GF-D8 (cell line): ENCODE data around the gene TBRG4.

Experiments
- DNase-seq: peaks from one replicate; lab custom pipeline; 2025; lab: John Stamatoyannopoulos, UW

TBRG4 gene

DNA sequence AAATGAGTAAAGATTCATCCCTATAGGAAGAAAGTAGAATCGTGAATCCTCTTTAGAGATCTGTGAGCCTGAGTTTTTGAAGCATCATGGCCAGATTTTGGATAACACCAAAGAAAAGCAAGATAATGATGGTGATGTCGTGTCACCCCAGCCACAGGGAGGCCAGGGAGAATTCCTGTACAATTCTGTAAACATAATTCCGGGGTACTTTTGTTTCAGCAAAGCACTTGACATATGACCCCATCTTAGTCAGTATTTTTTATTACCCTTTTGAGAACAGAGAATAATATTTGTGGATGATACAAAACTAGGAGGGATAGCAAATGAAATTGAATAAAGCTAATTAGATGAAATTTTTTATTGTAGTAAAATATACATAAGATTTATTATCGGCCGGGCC is 56.5 kb downstream of the TBRG4 start:
- no peak for DNase-seq

DNA sequence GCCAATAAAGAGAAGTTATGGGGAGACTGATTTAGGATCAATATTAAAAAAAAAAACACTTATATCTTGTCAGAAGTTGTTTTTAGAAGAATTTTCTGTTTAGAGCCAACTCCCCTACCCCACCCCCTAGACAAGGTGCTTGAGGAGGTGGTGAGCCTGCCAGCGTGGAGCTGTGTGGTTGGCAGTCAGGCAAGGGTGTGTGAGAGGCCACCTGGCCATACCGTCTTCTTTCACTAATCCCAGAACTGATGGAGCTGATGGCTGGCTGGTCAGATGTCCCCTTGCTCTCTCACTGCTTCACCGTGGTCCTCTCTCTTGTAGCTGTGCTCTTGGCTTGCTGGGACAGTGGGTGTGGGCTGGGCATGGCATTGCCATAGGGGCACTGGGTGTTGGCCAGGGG is 57.1 kb downstream of the TBRG4 start:
- DNase-seq, result no peak

DNA sequence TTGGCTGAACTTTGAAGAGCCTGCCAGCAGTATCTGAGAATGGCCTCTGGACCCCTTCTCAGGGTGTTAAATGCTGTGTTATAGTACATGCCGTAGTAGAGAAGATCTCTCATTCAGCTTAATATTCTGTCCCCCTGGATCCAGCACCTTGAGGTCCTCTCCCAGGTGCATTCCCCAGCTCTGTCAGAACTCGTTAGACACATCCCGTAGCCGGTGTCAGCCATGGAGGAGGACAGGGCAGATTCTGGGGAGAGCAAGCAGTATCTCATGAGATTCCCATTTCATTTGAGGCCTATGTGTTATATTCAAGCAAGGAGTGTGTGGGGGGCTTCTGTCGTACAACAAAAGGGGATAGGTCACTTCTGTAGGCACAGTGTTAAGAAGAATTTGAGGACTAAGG is 57.6 kb downstream of the TBRG4 start:
- DNase-seq, result no peak

DNA sequence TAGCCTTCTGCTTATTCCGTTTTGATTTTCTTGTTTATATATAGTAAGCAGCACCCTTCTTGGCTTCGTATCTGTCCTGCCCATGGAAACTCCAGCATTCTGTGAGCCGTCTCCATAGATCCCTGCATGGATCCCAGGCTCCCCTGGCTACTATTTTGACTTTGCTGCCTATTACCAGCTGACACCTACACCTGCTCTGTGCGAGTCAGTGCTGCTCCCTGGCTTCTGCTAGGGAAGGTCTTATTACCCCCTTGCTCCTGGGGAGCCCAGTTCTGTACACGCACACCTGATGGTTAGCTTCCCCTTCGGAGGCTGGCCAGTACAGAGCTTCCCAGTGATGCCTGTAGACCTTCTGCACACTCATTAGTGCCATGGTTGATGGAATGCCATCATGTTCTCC is 58.1 kb downstream of the TBRG4 start:
- DNase-seq, result no peak

DNA sequence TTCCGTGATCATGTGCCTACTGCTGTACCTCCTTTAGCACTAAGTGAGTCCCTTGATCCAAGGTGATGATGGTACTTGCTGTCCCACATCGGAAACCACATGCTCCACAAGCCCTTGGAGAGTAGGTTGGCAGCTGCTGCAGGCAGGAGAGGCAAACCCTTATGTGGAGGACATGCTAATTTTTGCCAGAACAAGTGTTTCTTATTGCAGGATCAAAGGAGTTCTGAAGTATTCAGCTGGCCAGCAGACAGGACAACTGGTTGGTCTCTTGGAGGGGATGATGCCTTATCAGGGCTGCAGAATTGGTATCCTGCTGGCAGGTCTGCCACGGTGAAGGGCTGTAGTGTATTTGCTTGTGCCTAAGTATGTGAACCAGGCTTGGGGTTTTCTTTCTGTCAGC is 59.5 kb downstream of the TBRG4 start:
- no peak for DNase-seq

DNA sequence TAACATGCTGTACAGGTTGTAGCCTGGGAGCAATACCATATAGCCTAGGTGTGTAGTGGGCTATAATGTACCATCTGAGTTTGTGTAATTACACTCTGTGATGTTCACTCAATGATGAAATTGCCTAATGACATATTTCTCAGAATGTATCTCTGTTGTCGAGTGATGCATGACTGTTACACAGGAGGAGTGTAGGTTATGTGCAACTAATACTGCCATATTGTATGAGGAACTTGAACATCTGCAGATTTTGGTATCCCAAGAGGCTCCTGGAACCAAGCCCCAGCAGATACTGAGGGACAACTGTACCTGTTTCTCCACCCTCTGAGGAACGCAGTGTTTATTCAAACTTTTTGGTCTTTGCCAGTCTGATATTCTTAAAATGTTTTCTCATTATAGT is 61.3 kb downstream of the TBRG4 start:
- DNase-seq, result no peak
